Measurements from ENCODE around the gene ZBED3. TPM values are rescaled to one million over a fixed set of nuclear protein-coding genes. Genes with fewer than 3 reads are reported as not detected.

ZBED3 gene
- polyA plus RNA-seq, 1 donor from 2014 or later, result 0.56 TPM

- TF ChIP-seq SMC3 (conservative IDR thresholded peaks at IDR 0.05; ENCODE audit: poor library complexity), result no peak
- TF ChIP-seq POLR2AphosphoS5 (IDR thresholded peaks at IDR 0.05), result no peak
- no peak for TF ChIP-seq TAF1 (IDR thresholded peaks at IDR 0.05; ENCODE audit: low read depth)
- H4K20me1 ChIP-seq (ENCODE audit: insufficient read depth), result no peaks in the 10 kb centered on the region
Measured at GRCh38 chr5:77087484-77088261, 588 bp upstream of the ZBED3 start.

GRCh38 chr5:77086368-77086688 lies 757 bp downstream of the ZBED3 start:
- Histone ChIP-seq H3K27ac (ENCODE audit: low read length) (peak overlapping the region; percentile 88), H3K4me3 (ENCODE audit: low read length) (peak overlapping the region; percentile 88), H3K9ac (ENCODE audit: low read length) (peak overlapping the region; percentile 89)

More at GRCh38 chr5:77087484-77088261, 588 bp upstream of the ZBED3 start:
- H2AFZ ChIP-seq (ENCODE audit: low read depth, low read length), result peak overlapping the region; percentile 35
- peaks cover 6% of the 10 kb centered on the region for H3K36me3 ChIP-seq (ENCODE audit: insufficient read depth, low read length)
- peak overlapping the region; percentile 86 for H3K4me2 ChIP-seq (ENCODE audit: low read length)
- H3K9me2 ChIP-seq (ENCODE audit: insufficient read depth, low read length), result no peaks in the 10 kb centered on the region
- H3K9me3 ChIP-seq (ENCODE audit: low read length), result peaks cover 6% of the 10 kb centered on the region
- H3K9ac ChIP-seq (ENCODE audit: low read length), result peak overlapping the region; percentile 89
- peak overlapping the region; percentile 88 for H3K4me3 ChIP-seq (ENCODE audit: low read length)
- H3K27me3 ChIP-seq (ENCODE audit: insufficient read depth, low read depth, low read length), result no peaks in the 10 kb centered on the region
- H3F3A ChIP-seq (ENCODE audit: insufficient read depth, low read length, poor library complexity, severe bottlenecking), result no peaks in the 10 kb centered on the region
- H3K79me2 ChIP-seq (replicated peaks; ENCODE audit: insufficient read depth, low read length), result peaks cover 12% of the 10 kb centered on the region
- peak overlapping the region; percentile 88 for H3K27ac ChIP-seq (ENCODE audit: low read length)

More at GRCh38 chr5:77086368-77086688, 757 bp downstream of the ZBED3 start:
- Histone ChIP-seq H4K20me1 (ENCODE audit: insufficient read depth) (no peaks in the 10 kb centered on the region), H2AFZ (ENCODE audit: low read depth, low read length) (peak overlapping the region; percentile 35), H3K9me3 (ENCODE audit: low read length) (peaks cover 6% of the 10 kb centered on the region), H3K79me2 (replicated peaks; ENCODE audit: insufficient read depth, low read length) (peaks cover 12% of the 10 kb centered on the region), H3K27me3 (ENCODE audit: insufficient read depth, low read depth, low read length) (no peaks in the 10 kb centered on the region), H3K36me3 (ENCODE audit: insufficient read depth, low read length) (peaks cover 6% of the 10 kb centered on the region), H3K4me2 (ENCODE audit: low read length) (peak overlapping the region; percentile 51), H3K9me2 (ENCODE audit: insufficient read depth, low read length) (no peaks in the 10 kb centered on the region), H3F3A (ENCODE audit: insufficient read depth, low read length, poor library complexity, severe bottlenecking) (no peaks in the 10 kb centered on the region)
- TF ChIP-seq RAD21 (conservative IDR thresholded peaks at IDR 0.05), result no peak
- TF ChIP-seq POLR2AphosphoS5 (IDR thresholded peaks at IDR 0.05), result no peak
- no peak for TF ChIP-seq REST (IDR thresholded peaks at IDR 0.05; ENCODE audit: borderline replicate concordance)
- TF ChIP-seq, protein P1, sequence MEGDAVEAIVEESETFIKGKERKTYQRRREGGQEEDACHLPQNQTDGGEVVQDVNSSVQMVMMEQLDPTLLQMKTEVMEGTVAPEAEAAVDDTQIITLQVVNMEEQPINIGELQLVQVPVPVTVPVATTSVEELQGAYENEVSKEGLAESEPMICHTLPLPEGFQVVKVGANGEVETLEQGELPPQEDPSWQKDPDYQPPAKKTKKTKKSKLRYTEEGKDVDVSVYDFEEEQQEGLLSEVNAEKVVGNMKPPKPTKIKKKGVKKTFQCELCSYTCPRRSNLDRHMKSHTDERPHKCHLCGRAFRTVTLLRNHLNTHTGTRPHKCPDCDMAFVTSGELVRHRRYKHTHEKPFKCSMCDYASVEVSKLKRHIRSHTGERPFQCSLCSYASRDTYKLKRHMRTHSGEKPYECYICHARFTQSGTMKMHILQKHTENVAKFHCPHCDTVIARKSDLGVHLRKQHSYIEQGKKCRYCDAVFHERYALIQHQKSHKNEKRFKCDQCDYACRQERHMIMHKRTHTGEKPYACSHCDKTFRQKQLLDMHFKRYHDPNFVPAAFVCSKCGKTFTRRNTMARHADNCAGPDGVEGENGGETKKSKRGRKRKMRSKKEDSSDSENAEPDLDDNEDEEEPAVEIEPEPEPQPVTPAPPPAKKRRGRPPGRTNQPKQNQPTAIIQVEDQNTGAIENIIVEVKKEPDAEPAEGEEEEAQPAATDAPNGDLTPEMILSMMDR (IDR thresholded peaks at IDR 0.05; ENCODE audit: poor library complexity, severe bottlenecking), result no peak
- TF ChIP-seq SMC3 (conservative IDR thresholded peaks at IDR 0.05; ENCODE audit: poor library complexity), result no peak
- TF ChIP-seq TAF1 (IDR thresholded peaks at IDR 0.05; ENCODE audit: low read depth), result no peak
- no peak for TF ChIP-seq EZH2 (IDR thresholded peaks at IDR 0.05; ENCODE audit: borderline replicate concordance, insufficient read depth, low read length, poor library complexity, severe bottlenecking)
- no peak for TF ChIP-seq EP300 (conservative IDR thresholded peaks at IDR 0.05; ENCODE audit: poor library complexity, severe bottlenecking)
- no peak for TF ChIP-seq MXI1 (conservative IDR thresholded peaks at IDR 0.05; ENCODE audit: poor library complexity, severe bottlenecking)
